Lower leg skin (tissue), 4 donors: ENCODE measurements around the gene MED25. TPM values are rescaled to one million over a fixed set of nuclear protein-coding genes. Genes with fewer than 3 reads are reported as not detected.

Experiments used
- DNase-seq, 2 donors: peaks; one replicate each; pipeline ENCODE4 v3.0.0-alpha.2; 2019; ENCODE audit warnings: low spot score in 2 of 2
- H3K4me3 ChIP-seq: fragments of 200-600 bp; sonication (generic); 2 replicates; pipeline ENCODE4 v1.5.1; 2017; ENCODE audit warnings: mild to moderate bottlenecking, low read depth; ENCODE audit not compliant: poor library complexity, severe bottlenecking
- CTCF ChIP-seq, 3 donors: fragments of 450-650 bp; IDR thresholded peaks; one replicate each; pipeline ENCODE4 v1.5.1; 2016; ENCODE audit warnings: antibody characterized with exemption in 3 of 3, mild to moderate bottlenecking in 3 of 3, moderate library complexity in 2 of 3
- POLR2A ChIP-seq, 2 donors: fragments of 450-650 bp; IDR thresholded peaks; one replicate each; pipeline ENCODE4 v1.6.1; 2016 to 2017; ENCODE audit warnings: antibody characterized with exemption in 2 of 2, mild to moderate bottlenecking in 1 of 2, moderate library complexity in 1 of 2
- WGBS, 2 donors: methylation state at CpG; one replicate each; pipeline ENCODE4 v1.1.5; 2018; 5-methylcytosine and 5-hydroxymethylcytosine counted together
- intact Hi-C: fragments of 100-400 bp; cut with DNase I; formaldehyde crosslinking; loops from one replicate; pipeline ENCODE4 v1.15.0; 2023; ENCODE audit warnings: low total_unique reads
- total RNA-seq, 4 donors: library from RNA; depleted of rRNA; stranded (reverse); fragments of >200 nt; gene quantifications; one replicate each; pipeline ENCODE4 v1.1.0, GENCODE V29; 2016

Gene MED25
- total RNA-seq, 4 donors from 2014 or later: 28.9 to 43.7 (median 30.8) TPM

- no peak for TF ChIP-seq CTCF (IDR thresholded peaks at IDR 0.05)
- no peak for TF ChIP-seq POLR2A (IDR thresholded peaks at IDR 0.05)
- WGBS, 2 donors: 88 to 89% methylated on average over 27 to 28 of the region's 28 CpGs
- no peak overlapping the region for H3K4me3 ChIP-seq
- intact Hi-C loops: no loop called here
- no peak for DNase-seq
Measured at GRCh38 chr19:49799271-49799797, 18.8 kb upstream of the MED25 start.

- no peak for DNase-seq
- no peak overlapping the region for H3K4me3 ChIP-seq
- whole genome bisulfite sequencing, 2 donors: 94 to 95% methylated on average over 18 to 24 of the region's 25 CpGs
- no peak for TF ChIP-seq POLR2A (IDR thresholded peaks at IDR 0.05)
- no peak for TF ChIP-seq CTCF (IDR thresholded peaks at IDR 0.05)
- intact Hi-C loops: no loop called here
Measured at GRCh38 chr19:49799798-49800376, 18.2 kb upstream of the MED25 start.

DNA sequence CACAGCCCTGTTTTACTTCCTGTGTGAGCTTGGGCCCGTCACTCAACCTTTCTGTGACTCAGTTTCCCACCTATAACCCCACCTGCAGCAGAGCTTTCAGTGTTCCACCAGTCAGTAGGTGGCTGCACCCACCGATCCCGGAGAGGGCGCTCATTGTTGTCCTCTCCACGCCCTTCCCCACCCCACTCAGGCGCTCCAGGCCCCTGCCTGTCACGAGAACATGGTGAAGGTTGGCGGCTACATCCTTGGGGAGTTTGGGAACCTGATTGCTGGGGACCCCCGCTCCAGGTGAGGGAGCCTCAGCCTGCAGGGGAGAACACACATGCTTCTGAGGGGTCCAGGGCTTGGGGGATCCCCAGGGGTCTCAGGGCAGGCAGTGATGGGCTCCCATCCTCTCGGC is 17.3 kb upstream of the MED25 start:
- no peak for TF ChIP-seq POLR2A (IDR thresholded peaks at IDR 0.05)
- TF ChIP-seq CTCF (IDR thresholded peaks at IDR 0.05): no peak
- no peak for DNase-seq
- intact Hi-C loops: no loop called here
- 93 to 98% methylated on average over 10 of the region's 10 CpGs for WGBS, 2 donors
- H3K4me3 ChIP-seq: no peak overlapping the region

DNA sequence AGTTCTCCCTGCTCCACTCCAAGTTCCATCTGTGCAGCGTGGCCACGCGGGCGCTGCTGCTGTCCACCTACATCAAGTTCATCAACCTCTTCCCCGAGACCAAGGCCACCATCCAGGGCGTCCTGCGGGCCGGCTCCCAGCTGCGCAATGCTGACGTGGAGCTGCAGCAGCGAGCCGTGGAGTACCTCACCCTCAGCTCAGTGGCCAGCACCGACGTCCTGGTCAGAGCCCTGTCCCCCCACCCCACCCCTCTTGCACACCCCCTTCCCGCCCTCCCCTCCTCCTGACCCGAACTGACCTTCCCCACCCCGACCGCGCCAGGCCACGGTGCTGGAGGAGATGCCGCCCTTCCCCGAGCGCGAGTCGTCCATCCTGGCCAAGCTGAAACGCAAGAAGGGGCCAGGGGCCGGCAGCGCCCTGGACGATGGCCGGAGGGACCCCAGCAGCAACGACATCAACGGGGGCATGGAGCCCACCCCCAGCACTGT is 16.6 kb upstream of the MED25 start:
- DNase-seq: no peak
- no peak overlapping the region for H3K4me3 ChIP-seq
- WGBS, 2 donors: 84 to 92% methylated on average over 12 to 23 of the region's 32 CpGs
- TF ChIP-seq CTCF (IDR thresholded peaks at IDR 0.05): no peak
- TF ChIP-seq POLR2A (IDR thresholded peaks at IDR 0.05): no peak
- intact Hi-C loops: no loop called here

DNA sequence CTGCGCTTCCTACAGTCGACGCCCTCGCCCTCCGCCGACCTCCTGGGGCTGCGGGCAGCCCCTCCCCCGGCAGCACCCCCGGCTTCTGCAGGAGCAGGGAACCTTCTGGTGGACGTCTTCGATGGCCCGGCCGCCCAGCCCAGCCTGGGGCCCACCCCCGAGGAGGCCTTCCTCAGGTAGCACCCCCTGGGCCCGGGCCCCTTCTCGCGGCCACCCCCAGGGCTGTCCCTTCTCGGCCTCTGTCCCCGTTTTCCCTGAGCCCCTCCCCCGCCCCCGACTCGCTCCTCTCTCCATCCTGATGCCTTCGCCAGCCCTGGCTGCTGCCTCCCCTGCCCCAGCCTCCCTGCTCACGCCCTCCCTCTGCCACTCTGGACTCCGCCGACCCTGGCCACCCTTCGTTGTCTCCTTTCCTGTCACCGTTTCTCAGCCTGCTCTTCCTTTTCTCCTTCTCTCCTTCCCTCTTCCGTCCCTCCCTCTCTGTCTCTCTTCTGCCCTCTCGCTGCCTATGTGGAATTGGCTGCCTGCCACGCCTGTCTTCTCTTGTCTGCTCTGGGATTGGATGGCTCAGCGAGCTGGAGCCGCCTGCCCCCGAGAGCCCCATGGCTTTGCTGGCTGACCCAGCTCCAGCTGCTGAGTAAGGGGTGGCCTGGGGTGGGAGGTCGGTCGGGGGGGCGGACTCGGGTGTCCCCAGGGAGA is 16.0 kb upstream of the MED25 start:
- no peak for TF ChIP-seq CTCF (IDR thresholded peaks at IDR 0.05)
- no peak for TF ChIP-seq POLR2A (IDR thresholded peaks at IDR 0.05)
- DNase-seq: peak; percentile 73 to 96
- intact Hi-C loops: no loop called here
- H3K4me3 ChIP-seq: no peak overlapping the region
- WGBS, 2 donors: 51 to 76% methylated on average over 24 to 33 of the region's 38 CpGs
